OCI-LY3 (cell line): ENCODE results near the gene LRP1B.
"Not testable (repeated sequence)": the region's sequence is repeated elsewhere in the genome, so short reads cannot be mapped to it uniquely, and the experiment has no call there.

ENCODE experiments used
- H2AFZ ChIP-seq: fragments of 200-600, 300-600 bp; shearing (Covaris generic); 2 replicates; pipeline ENCODE4 v1.6.0; 2014; ENCODE audit warnings: antibody characterized with exemption, low read depth, low read length
- H3K27ac ChIP-seq: fragments of 200-600, 300-600 bp; sonication (generic); 2 replicates; pipeline ENCODE4 v1.5.1; 2014; ENCODE audit warnings: mild to moderate bottlenecking, low read length, moderate library complexity, mixed read lengths
- H3K27me3 ChIP-seq: fragments of 200-600, 300-600 bp; sonication (generic); 2 replicates; pipeline ENCODE4 v1.6.1; 2014; ENCODE audit warnings: low read depth, low read length, mixed read lengths
- H3K36me3 ChIP-seq: fragments of 200-600, 300-600 bp; sonication (generic); replicated peaks from 2 replicates; pipeline ENCODE3; 2014; ENCODE audit warnings: low read depth, low read length, mixed read lengths
- H3K4me1 ChIP-seq: fragments of 300-600, 200-600 bp; sonication (generic); 2 replicates; pipeline ENCODE4 v1.6.1; 2014; ENCODE audit warnings: low read length, mixed read lengths
- H3K4me2 ChIP-seq: fragments of 200-600, 300-600 bp; sonication (generic); 2 replicates; pipeline ENCODE4 v1.6.1; 2014; ENCODE audit warnings: low read length, mixed read lengths
- H3K4me3 ChIP-seq: fragments of 300-600, 200-600 bp; sonication (generic); 2 replicates; pipeline ENCODE4 v1.5.1; 2014; ENCODE audit warnings: antibody characterized with exemption, mild to moderate bottlenecking, low read length, moderate library complexity
- H3K79me2 ChIP-seq: fragments of 300-600, 200-600 bp; shearing (Covaris generic); 2 replicates; pipeline ENCODE4 v1.6.1; 2014; ENCODE audit warnings: mild to moderate bottlenecking, low read length, mixed read lengths
- H3K9ac ChIP-seq: fragments of 300-600, 200-600 bp; shearing (Covaris generic); 2 replicates; pipeline ENCODE4 v1.6.0; 2014; ENCODE audit warnings: mild to moderate bottlenecking, low read length, moderate library complexity
- H3K9me3 ChIP-seq: fragments of 200-600, 300-600 bp; shearing (Covaris generic); 2 replicates; pipeline ENCODE4 v1.6.1; 2014; ENCODE audit warnings: low read length, mixed read lengths; ENCODE audit not compliant: insufficient read depth
- H4K20me1 ChIP-seq: fragments of 200-600, 300-600 bp; sonication (generic); 2 replicates; pipeline ENCODE4 v1.6.1; 2016; ENCODE audit warnings: low read length, mixed read lengths; ENCODE audit not compliant: insufficient read depth
- CTCF ChIP-seq: fragments of 200-600, 300-600 bp; sonication (generic); IDR thresholded peaks from 2 replicates; pipeline ENCODE4 v1.5.1; 2014; ENCODE audit warnings: antibody characterized with exemption, low read length, low read depth
- EZH2phosphoT487 ChIP-seq: fragments of 200-600 bp; shearing (Covaris generic); IDR thresholded peaks from 2 replicates; pipeline ENCODE4 v1.6.1; 2018; ENCODE audit warnings: antibody characterized with exemption, mixed run types, low read depth

LRP1B gene

DNA sequence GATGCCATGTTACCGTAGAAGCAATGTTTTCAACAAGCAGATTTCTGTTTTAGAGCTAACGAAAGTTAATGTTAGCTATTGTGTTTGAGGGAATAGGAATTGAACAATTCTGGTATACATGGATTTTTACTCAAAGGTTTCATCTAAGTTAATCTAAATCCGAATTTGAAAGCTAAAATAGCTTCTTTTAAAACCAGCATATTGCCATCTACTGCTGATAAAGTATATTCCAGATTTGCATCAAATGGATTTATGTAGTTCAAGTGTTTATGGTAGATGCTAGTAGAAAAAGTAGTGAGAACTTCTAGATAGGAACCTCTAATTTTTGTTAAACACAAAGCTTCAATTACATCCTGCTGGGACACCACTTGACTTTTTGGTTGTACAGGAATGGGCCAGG is 1781.1 kb downstream of the LRP1B start:
- H3K4me1 ChIP-seq = no peaks in the 10 kb centered on the region
- TF ChIP-seq EZH2phosphoT487 (no peak), CTCF (peak; percentile 29)
- no peak overlapping the region for H3K27ac ChIP-seq
- H2AFZ ChIP-seq = peak overlapping the region; percentile 62; the same call in 1 of the 2 replicates
- H3K9ac ChIP-seq = no peak overlapping the region
- H3K4me2 ChIP-seq = peak overlapping the region; percentile 10; the same call in 1 of the 2 replicates
- H3K9me3 ChIP-seq = no peaks in the 10 kb centered on the region
- H4K20me1 ChIP-seq = no peaks in the 10 kb centered on the region
- no peaks in the 10 kb centered on the region for H3K27me3 ChIP-seq
- no peak overlapping the region for H3K4me3 ChIP-seq
- H3K79me2 ChIP-seq = no peaks in the 10 kb centered on the region
- no peaks in the 10 kb centered on the region for H3K36me3 ChIP-seq

DNA sequence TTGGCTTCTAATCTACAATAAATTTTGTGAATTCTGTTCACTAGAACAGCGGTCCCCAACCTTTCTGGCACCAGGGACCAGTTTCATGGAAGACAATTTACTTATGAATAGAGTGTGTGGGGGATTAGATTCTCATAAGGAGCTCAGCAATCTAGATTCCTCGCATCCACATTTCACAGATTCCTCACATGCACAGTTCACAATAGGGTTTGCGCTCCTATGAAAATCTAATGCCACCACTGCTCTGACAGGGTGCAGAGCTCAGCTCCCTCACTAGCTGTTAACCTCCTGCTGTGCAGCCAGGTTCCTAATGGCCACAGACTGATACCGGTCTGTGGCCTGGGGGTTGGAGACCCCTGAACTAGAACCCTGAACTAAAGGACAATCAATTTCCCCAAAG is 1782.0 kb downstream of the LRP1B start:
- Histone ChIP-seq H3K27ac (no peak overlapping the region), H3K9ac (no peak overlapping the region), H3K4me2 (no peak overlapping the region), H3K79me2 (no peaks in the 10 kb centered on the region), H3K4me1 (no peaks in the 10 kb centered on the region), H3K9me3 (no peaks in the 10 kb centered on the region), H3K4me3 (no peak overlapping the region), H3K27me3 (no peaks in the 10 kb centered on the region), H2AFZ (no peak overlapping the region), H3K36me3 (no peaks in the 10 kb centered on the region), H4K20me1 (no peaks in the 10 kb centered on the region)
- TF ChIP-seq EZH2phosphoT487 (no peak), CTCF (no peak)

DNA sequence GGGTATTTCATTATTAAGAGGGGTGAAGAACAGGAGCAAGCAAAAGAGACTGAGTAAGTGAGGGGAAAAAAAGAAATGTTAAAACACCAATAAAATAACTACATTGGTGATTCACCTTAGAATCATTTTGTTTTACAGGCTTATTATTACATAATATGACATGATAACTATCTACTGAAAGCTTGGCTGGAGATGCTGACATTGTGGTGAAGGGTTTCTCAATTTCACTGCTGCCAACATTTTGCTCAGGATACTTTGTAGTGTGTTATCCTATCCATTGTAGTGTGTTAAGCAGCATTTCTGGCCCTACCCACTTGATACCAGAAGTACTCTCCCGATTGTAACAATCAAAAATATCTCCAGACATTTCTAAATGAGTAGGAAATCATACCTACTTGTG is 1786.0 kb downstream of the LRP1B start:
- Histone ChIP-seq H3K9ac (no peak overlapping the region), H3K4me3 (no peak overlapping the region), H3K4me1 (no peaks in the 10 kb centered on the region), H2AFZ (no peak overlapping the region), H3K27ac (no peak overlapping the region), H3K27me3 (no peaks in the 10 kb centered on the region), H3K9me3 (no peaks in the 10 kb centered on the region), H4K20me1 (no peaks in the 10 kb centered on the region), H3K79me2 (no peaks in the 10 kb centered on the region), H3K4me2 (no peak overlapping the region), H3K36me3 (no peaks in the 10 kb centered on the region)
- no peak for TF ChIP-seq EZH2phosphoT487
- TF ChIP-seq CTCF = no peak

DNA sequence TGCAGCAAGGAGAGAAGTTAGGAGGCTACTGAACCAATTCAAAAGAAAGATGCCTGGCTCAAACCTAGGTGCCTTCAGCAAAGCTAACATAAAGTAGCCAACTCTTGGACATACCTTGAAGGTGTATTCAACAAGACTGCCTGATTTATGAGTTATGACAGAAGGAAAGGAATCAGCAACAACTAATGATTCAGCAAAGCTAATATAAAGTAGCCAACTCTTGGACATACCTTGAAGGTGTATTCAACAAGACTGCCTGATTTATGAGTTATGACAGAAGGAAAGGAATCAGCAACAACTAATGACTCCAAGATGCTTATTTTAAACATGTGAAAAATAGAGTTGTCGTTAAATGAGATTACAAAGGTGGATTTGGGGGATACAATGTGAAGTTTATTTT is 1786.5 kb downstream of the LRP1B start:
- H3K4me3 ChIP-seq, H3K9me3 ChIP-seq, H3K36me3 ChIP-seq, H4K20me1 ChIP-seq, H3K9ac ChIP-seq, H3K79me2 ChIP-seq, H3K4me1 ChIP-seq, H3K27ac ChIP-seq, H3K27me3 ChIP-seq, H2AFZ ChIP-seq, H3K4me2 ChIP-seq: not testable (repeated sequence)

GRCh38 chr2:140338795-140339194 is 1792.0 kb downstream of the LRP1B start:
- Histone ChIP-seq H3K27ac (no peak overlapping the region), H3K27me3 (no peaks in the 10 kb centered on the region), H3K79me2 (no peaks in the 10 kb centered on the region), H3K9ac (no peak overlapping the region), H2AFZ (no peak overlapping the region), H3K9me3 (no peaks in the 10 kb centered on the region), H3K4me3 (no peak overlapping the region), H4K20me1 (no peaks in the 10 kb centered on the region), H3K36me3 (no peaks in the 10 kb centered on the region), H3K4me1 (no peaks in the 10 kb centered on the region), H3K4me2 (no peak overlapping the region)
- TF ChIP-seq CTCF (no peak), EZH2phosphoT487 (no peak)
